WTC11 (cell line): ENCODE measurements around the gene CFAP20DC. TPM values are rescaled to one million over a fixed set of nuclear protein-coding genes. Genes with fewer than 3 reads are reported as not detected.

Experiments used
- ATAC-seq: fragments of 200-7000 bp; cut with Tn5 transposase; 2 replicates; pipeline ENCODE4 v1.10.0; 2021; ENCODE audit warnings: mild to moderate bottlenecking, moderate library complexity
- CTCF ChIA-PET: fragments of 300-600 bp; sonication (Branson Sonifier 250); formaldehyde crosslinking; loops from one replicate; lab custom pipeline; 2021; ENCODE audit warnings: antibody characterized with exemption; lab: Charles Lee
- POLR2A ChIA-PET: fragments of 350-600 bp; sonication (Branson Sonifier 250); formaldehyde crosslinking; loops from one replicate; lab custom pipeline; 2021; ENCODE audit warnings: antibody characterized with exemption; lab: Charles Lee
- DNase-seq: peaks from one replicate; pipeline ENCODE4 v3.0.0; 2021; ENCODE audit warnings: low spot score
- H3K27ac Mint-ChIP-seq: 2 replicates; pipeline ENCODE4 v1.8.0; 2021; ENCODE audit warnings: mixed read lengths
- H3K27me3 Mint-ChIP-seq: 2 replicates; pipeline ENCODE4 v1.8.0; 2021; ENCODE audit warnings: low read depth, mild to moderate bottlenecking, moderate library complexity, mixed read lengths
- H3K36me3 Mint-ChIP-seq: 2 replicates; pipeline ENCODE4 v1.8.0; 2021; ENCODE audit warnings: mixed read lengths
- H3K4me1 Mint-ChIP-seq: 2 replicates; pipeline ENCODE4 v1.8.0; 2022; ENCODE audit warnings: mixed read lengths
- H3K4me3 Mint-ChIP-seq: 2 replicates; pipeline ENCODE4 v1.8.0; 2021; ENCODE audit warnings: mild to moderate bottlenecking, moderate library complexity, mixed read lengths
- H3K9me3 Mint-ChIP-seq: 2 replicates; pipeline ENCODE4 v1.8.0; 2021; ENCODE audit warnings: mixed read lengths
- CTCF ChIP-seq: fragments of 200-600 bp; IDR thresholded peaks from 2 replicates; pipeline ENCODE4 v1.8.0; 2022; ENCODE audit warnings: antibody characterized with exemption
- ETV6 ChIP-seq: sonication (generic); formaldehyde crosslinking; IDR thresholded peaks from 2 replicates; pipeline ENCODE4 v1.8.1; 2022; ENCODE audit warnings: mild to moderate bottlenecking, missing genetic modification reagents
- IRF1 ChIP-seq: sonication (generic); formaldehyde crosslinking; IDR thresholded peaks from 2 replicates; pipeline ENCODE4 v1.8.0; 2023; ENCODE audit warnings: missing genetic modification reagents
- IRF2 ChIP-seq: sonication (generic); formaldehyde crosslinking; IDR thresholded peaks from 2 replicates; pipeline ENCODE4 v1.8.0; 2022; ENCODE audit warnings: low read depth, missing genetic modification reagents, borderline replicate concordance
- KAT7 ChIP-seq: sonication (generic); formaldehyde crosslinking; IDR thresholded peaks from 2 replicates; pipeline ENCODE4 v1.8.1; 2023; ENCODE audit warnings: missing genetic modification reagents, mild to moderate bottlenecking, borderline replicate concordance
- MAX ChIP-seq: sonication (generic); formaldehyde crosslinking; IDR thresholded peaks from 2 replicates; pipeline ENCODE4 v1.8.0; 2022; ENCODE audit warnings: mild to moderate bottlenecking, missing genetic modification reagents
- MYBL2 ChIP-seq: sonication (generic); formaldehyde crosslinking; IDR thresholded peaks from 2 replicates; pipeline ENCODE4 v1.8.1; 2023; ENCODE audit warnings: mild to moderate bottlenecking, moderate library complexity, missing genetic modification reagents
- NFE2L1 ChIP-seq: sonication (generic); formaldehyde crosslinking; IDR thresholded peaks from 2 replicates; pipeline ENCODE4 v1.8.1; 2023; ENCODE audit warnings: missing genetic modification reagents
- NFYB ChIP-seq: sonication (generic); formaldehyde crosslinking; conservative IDR thresholded peaks from 2 replicates; pipeline ENCODE4 v1.8.0; 2022; ENCODE audit warnings: low read depth, missing genetic modification reagents
- NR1H2 ChIP-seq: sonication (generic); formaldehyde crosslinking; IDR thresholded peaks from 2 replicates; pipeline ENCODE4 v1.9.0; 2021; ENCODE audit warnings: mild to moderate bottlenecking, moderate library complexity, missing genetic modification reagents
- PRRX2 ChIP-seq: fragments of 250-450 bp; sonication (Bioruptor Pico); IDR thresholded peaks from 2 replicates; pipeline ENCODE4 v1.8.0; 2021; ENCODE audit warnings: mild to moderate bottlenecking
- RELA ChIP-seq: sonication (generic); formaldehyde crosslinking; IDR thresholded peaks from 2 replicates; pipeline ENCODE4 v1.8.1; 2022; ENCODE audit warnings: missing genetic modification reagents, mild to moderate bottlenecking, borderline replicate concordance
- RORB ChIP-seq: fragments of 250-450 bp; sonication (Bioruptor Pico); IDR thresholded peaks from 2 replicates; pipeline ENCODE4 v1.9.0; 2021; ENCODE audit warnings: mild to moderate bottlenecking
- SMAD4 ChIP-seq: sonication (generic); formaldehyde crosslinking; IDR thresholded peaks from 2 replicates; pipeline ENCODE4 v1.8.0; 2022; ENCODE audit warnings: mild to moderate bottlenecking, missing genetic modification reagents
- SOX15 ChIP-seq: fragments of 250-450 bp; sonication (Bioruptor Pico); IDR thresholded peaks from 2 replicates; pipeline ENCODE4 v1.9.0; 2021; ENCODE audit warnings: mild to moderate bottlenecking
- USF1 ChIP-seq: sonication (generic); formaldehyde crosslinking; IDR thresholded peaks from 2 replicates; pipeline ENCODE4 v1.8.0; 2022; ENCODE audit warnings: mild to moderate bottlenecking, missing genetic modification reagents
- ZNF138 ChIP-seq: sonication (generic); formaldehyde crosslinking; conservative IDR thresholded peaks from 2 replicates; pipeline ENCODE4 v1.8.1; 2022; ENCODE audit warnings: mild to moderate bottlenecking, moderate library complexity, missing genetic modification reagents
- total RNA-seq: library from RNA; stranded (reverse); gene quantifications from 3 replicates; pipeline ENCODE4 v1.2.3, GENCODE V29; 2021
- TF ChIP-seq, protein P1 (sequence below): fragments of 250-450 bp; sonication (Bioruptor Pico); IDR thresholded peaks from 2 replicates; pipeline ENCODE4 v1.9.0; 2021; ENCODE audit warnings: mild to moderate bottlenecking
- TF ChIP-seq, protein P2 (sequence below): fragments of 250-450 bp; sonication (Bioruptor Pico); conservative IDR thresholded peaks from 2 replicates; pipeline ENCODE4 v1.9.0; 2021; ENCODE audit warnings: mild to moderate bottlenecking
- TF ChIP-seq, protein P3 (sequence below): sonication (generic); formaldehyde crosslinking; IDR thresholded peaks from 2 replicates; pipeline ENCODE4 v1.8.1; 2023; ENCODE audit warnings: mild to moderate bottlenecking, missing genetic modification reagents
- TF ChIP-seq, protein P4 (sequence below): sonication (generic); formaldehyde crosslinking; conservative IDR thresholded peaks from 2 replicates; pipeline ENCODE4 v1.8.1; 2023; ENCODE audit warnings: mild to moderate bottlenecking, low read depth, missing genetic modification reagents, moderate library complexity
- TF ChIP-seq, protein P5 (sequence below): sonication (generic); formaldehyde crosslinking; IDR thresholded peaks from 2 replicates; pipeline ENCODE4 v1.8.1; 2022; ENCODE audit warnings: missing genetic modification reagents, borderline replicate concordance

Gene CFAP20DC
- total RNA-seq, 1 experiment from 2014 or later: 4.9 TPM

- Mint-ChIP-seq H3K9me3 (no peaks in the 10 kb centered on the region), H3K27me3 (no peaks in the 10 kb centered on the region), H3K4me1 (no peaks in the 10 kb centered on the region), H3K36me3 (no peaks in the 10 kb centered on the region), H3K4me3 (no peak overlapping the region), H3K27ac (no peak overlapping the region)
- ATAC-seq (no peak), DNase-seq (no peak)
- POLR2A ChIA-PET: no interaction called here
- TF ChIP-seq NFYB (CRISPR knock-in tag) (no peak), IRF2 (CRISPR knock-in tag) (no peak), NR1H2 (no peak), SMAD4 (CRISPR knock-in tag) (no peak), SOX15 (no peak), ETV6 (CRISPR knock-in tag) (no peak), NFE2L1 (CRISPR knock-in tag) (no peak), MYBL2 (CRISPR knock-in tag) (no peak)
- CTCF ChIA-PET: no interaction called here
Measured at GRCh38 chr3:58742239-58742638, 307.6 kb downstream of the CFAP20DC start.

- CTCF ChIA-PET: no interaction called here
- no peak for ATAC-seq
- Mint-ChIP-seq H3K36me3 (no peaks in the 10 kb centered on the region), H3K4me1 (no peaks in the 10 kb centered on the region), H3K27ac (no peak overlapping the region), H3K27me3 (no peaks in the 10 kb centered on the region; the same call in 1 of the 2 replicates), H3K4me3 (no peak overlapping the region), H3K9me3 (no peaks in the 10 kb centered on the region)
- POLR2A ChIA-PET: no interaction called here
- no peak for DNase-seq
- TF ChIP-seq, protein P1, sequence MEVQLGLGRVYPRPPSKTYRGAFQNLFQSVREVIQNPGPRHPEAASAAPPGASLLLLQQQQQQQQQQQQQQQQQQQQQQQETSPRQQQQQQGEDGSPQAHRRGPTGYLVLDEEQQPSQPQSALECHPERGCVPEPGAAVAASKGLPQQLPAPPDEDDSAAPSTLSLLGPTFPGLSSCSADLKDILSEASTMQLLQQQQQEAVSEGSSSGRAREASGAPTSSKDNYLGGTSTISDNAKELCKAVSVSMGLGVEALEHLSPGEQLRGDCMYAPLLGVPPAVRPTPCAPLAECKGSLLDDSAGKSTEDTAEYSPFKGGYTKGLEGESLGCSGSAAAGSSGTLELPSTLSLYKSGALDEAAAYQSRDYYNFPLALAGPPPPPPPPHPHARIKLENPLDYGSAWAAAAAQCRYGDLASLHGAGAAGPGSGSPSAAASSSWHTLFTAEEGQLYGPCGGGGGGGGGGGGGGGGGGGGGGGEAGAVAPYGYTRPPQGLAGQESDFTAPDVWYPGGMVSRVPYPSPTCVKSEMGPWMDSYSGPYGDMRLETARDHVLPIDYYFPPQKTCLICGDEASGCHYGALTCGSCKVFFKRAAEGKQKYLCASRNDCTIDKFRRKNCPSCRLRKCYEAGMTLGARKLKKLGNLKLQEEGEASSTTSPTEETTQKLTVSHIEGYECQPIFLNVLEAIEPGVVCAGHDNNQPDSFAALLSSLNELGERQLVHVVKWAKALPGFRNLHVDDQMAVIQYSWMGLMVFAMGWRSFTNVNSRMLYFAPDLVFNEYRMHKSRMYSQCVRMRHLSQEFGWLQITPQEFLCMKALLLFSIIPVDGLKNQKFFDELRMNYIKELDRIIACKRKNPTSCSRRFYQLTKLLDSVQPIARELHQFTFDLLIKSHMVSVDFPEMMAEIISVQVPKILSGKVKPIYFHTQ (CRISPR knock-in tag): no peak
- no peak for TF ChIP-seq CTCF
- TF ChIP-seq PRRX2 (CRISPR knock-in tag): no peak
- TF ChIP-seq ZNF138: no peak
- TF ChIP-seq, protein P2, sequence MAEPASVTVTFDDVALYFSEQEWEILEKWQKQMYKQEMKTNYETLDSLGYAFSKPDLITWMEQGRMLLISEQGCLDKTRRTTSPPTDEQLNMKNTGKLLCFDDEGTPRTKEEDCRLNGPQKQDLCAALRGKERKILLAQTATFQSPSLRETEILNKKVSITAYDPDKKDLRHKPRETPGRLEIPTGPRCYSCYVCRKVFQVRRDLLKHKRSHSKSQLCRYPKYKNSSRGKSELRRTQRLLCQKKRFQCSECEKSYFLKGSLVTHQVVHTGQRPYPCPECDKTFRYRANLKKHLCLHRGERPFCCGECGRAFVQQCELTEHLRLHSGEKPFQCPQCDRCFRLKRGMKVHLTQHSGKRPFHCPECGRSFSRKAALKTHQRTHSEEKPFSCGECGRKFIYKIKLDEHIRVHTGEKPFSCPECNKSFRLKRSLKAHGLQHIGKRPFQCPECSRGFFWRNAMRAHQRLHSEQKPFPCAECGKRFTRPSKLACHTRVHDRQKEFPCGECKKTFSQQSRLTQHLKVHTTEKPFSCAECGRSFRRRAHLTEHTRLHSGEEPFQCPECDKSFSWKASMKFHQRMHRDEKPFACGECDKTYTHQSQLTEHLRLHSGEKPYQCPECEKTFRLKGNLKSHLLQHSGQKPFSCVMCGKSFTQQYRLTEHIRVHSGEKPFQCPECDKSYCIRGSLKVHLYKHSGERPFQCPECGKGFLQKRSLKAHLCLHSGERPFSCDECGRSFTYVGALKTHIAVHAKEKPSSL (CRISPR knock-in tag): no peak
- TF ChIP-seq RELA (CRISPR knock-in tag): no peak
- TF ChIP-seq KAT7: no peak
- no peak for TF ChIP-seq USF1 (CRISPR knock-in tag)
- TF ChIP-seq RORB (CRISPR knock-in tag): no peak
- no peak for TF ChIP-seq MAX (CRISPR knock-in tag)
- TF ChIP-seq, protein P3, sequence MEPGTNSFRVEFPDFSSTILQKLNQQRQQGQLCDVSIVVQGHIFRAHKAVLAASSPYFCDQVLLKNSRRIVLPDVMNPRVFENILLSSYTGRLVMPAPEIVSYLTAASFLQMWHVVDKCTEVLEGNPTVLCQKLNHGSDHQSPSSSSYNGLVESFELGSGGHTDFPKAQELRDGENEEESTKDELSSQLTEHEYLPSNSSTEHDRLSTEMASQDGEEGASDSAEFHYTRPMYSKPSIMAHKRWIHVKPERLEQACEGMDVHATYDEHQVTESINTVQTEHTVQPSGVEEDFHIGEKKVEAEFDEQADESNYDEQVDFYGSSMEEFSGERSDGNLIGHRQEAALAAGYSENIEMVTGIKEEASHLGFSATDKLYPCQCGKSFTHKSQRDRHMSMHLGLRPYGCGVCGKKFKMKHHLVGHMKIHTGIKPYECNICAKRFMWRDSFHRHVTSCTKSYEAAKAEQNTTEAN (CRISPR knock-in tag): no peak
- no peak for TF ChIP-seq IRF1
- TF ChIP-seq, protein P4, sequence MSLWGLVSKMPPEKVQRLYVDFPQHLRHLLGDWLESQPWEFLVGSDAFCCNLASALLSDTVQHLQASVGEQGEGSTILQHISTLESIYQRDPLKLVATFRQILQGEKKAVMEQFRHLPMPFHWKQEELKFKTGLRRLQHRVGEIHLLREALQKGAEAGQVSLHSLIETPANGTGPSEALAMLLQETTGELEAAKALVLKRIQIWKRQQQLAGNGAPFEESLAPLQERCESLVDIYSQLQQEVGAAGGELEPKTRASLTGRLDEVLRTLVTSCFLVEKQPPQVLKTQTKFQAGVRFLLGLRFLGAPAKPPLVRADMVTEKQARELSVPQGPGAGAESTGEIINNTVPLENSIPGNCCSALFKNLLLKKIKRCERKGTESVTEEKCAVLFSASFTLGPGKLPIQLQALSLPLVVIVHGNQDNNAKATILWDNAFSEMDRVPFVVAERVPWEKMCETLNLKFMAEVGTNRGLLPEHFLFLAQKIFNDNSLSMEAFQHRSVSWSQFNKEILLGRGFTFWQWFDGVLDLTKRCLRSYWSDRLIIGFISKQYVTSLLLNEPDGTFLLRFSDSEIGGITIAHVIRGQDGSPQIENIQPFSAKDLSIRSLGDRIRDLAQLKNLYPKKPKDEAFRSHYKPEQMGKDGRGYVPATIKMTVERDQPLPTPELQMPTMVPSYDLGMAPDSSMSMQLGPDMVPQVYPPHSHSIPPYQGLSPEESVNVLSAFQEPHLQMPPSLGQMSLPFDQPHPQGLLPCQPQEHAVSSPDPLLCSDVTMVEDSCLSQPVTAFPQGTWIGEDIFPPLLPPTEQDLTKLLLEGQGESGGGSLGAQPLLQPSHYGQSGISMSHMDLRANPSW (CRISPR knock-in tag): no peak
- TF ChIP-seq, protein P5, sequence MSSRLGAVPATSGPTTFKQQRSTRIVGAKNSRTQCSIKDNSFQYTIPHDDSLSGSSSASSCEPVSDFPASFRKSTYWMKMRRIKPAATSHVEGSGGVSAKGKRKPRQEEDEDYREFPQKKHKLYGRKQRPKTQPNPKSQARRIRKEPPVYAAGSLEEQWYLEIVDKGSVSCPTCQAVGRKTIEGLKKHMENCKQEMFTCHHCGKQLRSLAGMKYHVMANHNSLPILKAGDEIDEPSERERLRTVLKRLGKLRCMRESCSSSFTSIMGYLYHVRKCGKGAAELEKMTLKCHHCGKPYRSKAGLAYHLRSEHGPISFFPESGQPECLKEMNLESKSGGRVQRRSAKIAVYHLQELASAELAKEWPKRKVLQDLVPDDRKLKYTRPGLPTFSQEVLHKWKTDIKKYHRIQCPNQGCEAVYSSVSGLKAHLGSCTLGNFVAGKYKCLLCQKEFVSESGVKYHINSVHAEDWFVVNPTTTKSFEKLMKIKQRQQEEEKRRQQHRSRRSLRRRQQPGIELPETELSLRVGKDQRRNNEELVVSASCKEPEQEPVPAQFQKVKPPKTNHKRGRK: no peak
Measured at GRCh38 chr3:58737644-58738043, 312.2 kb downstream of the CFAP20DC start.
